CD4-positive, alpha-beta T cell treated with Interleukin-2 at 100 ng/mL for 4 hours (primary cell): ENCODE data around the gene PPM1L.

Experiments
- DNase-seq: peaks from one replicate; pipeline ENCODE4 v3.0.0-alpha.2; 2020; ENCODE audit warnings: low spot score

The PPM1L gene

DNA sequence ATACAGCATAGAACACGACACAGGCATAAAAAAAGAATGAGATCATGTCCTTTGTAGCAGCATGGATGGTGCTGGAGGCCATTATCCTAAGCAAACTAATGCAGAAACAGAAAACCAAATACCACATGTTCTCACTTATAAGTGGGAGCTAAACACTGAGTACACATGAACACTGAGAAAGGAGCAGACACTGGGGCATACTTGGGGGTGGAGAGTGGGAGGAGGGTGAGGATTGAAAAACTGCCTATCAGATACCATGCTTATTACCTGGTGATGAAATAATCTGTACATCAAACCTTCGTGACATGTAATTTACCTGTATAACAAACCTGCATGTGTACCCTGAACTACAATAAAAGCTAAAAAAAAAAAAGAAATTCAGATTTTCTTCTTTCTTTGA is 100.4 kb downstream of the PPM1L start:
- DNase-seq: no peak

DNA sequence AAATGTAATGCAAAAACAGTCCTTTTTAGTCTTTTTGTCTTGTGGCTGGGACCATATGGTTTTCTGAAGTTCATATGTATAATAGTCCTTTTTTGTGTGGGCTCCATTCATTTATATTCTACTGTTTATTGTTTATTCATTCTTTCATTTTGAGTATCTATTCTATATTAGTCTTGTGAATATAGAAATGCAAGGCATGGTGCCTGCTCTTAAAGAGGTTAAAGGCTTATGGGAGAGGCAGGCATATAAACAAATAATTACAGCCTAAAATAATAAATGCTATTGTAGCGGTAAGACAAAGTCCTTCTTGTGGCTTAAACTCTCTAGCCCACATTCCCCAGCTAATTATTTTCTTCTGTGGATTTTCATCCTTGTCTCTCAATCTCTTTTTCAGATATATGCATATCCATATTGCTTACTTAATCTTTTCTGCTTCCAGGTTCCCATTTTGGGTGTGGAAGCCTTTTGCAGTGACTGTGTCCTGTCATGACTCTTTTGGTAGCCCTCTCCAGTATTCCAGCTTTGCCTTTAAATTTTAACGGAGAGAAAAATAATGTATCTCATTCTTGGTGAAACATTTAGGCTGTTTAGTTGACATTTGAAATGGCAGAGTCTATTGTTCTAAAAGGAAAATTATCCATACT is 101.6 kb downstream of the PPM1L start:
- no peak for DNase-seq

DNA sequence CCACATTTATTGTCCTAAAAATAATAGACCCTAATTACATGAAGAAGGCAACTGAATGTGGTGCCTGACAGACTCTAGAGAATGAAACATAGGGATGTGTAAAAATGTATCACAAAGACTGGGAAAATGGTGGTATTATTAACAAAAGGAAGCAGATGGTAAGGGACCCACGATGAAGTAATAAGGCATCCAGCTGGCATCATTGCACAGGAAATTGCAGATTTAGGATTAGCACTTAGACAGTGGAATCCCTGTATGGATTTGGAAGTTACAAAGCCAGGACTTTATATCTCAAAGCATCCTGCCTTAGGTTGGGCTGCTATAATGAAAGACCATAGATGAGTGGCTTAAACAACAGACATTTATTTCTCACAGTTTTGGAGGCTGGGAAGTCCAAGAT is 104.3 kb downstream of the PPM1L start:
- DNase-seq: no peak

DNA sequence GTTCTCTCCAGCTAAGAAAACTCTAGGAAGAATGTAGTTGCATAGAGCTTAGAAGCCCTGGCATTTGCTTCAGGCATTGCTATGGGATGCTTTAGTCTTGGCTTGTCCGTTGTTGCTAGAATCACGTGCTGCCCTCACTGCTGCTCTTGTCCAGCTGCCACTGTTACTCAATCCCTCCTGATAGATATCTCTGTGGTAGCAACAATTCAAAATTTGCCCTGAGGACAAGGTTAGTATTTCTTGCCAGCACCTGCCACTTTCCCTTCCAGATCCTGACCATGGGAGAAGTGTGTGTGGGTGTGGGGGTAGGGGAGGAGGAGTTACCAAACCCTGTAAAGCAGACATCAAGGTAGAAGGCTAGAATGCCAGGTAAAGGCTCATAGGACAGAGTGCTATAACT is 113.8 kb downstream of the PPM1L start:
- no peak for DNase-seq

DNA sequence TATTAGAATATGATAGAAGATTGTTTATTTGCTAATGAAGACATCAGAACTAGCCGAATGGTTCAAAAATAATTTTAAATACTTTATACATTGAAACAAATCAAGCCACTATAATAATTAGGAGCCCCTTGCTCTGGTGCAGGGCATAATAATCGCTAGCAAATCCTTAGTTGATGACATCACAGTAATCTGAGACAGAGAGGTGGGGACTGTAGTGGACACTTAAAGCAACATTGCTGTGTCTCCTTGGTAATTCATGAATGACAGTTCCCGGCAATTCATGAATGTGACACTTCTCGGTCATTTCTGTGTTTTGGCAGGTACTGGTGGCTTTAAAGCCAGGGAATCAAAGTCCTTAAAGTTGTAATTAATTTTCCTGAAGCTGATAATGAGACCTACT is 114.3 kb downstream of the PPM1L start:
- DNase-seq: no peak

DNA sequence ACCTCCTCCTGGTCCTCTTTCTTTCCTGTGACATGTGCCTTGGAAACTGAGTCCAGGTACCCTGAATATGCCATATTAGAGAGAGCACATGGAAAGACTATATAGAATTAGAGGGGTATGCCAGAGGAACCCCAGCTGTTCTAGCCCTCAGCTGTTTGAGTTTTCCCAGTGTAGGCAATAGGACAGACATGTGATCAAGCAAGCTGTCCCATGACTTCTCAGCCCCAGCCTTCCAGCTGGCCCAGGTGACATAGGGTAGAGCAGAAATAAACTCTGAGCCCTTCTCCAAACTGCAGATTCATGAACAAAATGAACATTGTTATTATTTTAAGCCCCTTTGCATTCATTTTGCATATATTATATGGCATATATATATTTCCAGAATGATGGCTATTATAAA is 118.7 kb downstream of the PPM1L start:
- DNase-seq: no peak

DNA sequence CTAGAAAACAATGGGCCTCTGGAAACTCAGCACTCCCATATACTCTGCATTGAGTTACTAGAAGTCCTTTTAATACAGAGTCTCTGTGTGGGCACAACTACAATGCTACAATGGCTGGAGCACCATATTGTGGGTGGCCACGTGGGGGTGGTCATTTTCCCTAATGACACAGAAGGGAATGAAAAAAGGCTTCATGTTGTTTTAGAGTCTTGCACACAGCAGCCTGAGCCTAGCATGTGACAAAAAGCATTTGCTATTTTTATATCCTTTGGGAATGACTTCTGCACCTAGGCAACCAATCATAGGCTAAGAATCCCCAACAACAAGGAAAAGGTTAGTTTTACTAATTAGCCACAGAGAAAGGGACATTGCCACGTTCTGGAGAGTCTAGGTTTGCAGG is 120.6 kb downstream of the PPM1L start:
- DNase-seq: no peak

DNA sequence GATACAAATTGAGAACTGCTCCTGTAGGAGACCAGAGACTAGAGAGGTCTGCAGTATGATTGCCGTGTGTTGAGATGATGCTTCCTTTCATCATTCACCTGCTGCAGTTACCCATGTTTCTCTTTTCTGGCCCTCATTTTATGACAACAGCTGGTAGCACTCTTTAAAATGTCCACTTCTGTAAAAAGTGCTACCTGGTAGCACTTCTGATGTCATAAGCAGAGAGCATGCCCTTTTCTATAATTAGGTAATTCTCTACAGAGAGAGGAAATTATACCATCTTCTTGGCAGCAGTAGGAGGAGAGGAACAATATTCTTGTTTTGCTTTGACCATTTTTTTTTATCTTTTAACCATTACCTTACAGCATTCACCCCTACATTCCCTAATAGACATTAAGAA is 123.8 kb downstream of the PPM1L start:
- DNase-seq: no peak

DNA sequence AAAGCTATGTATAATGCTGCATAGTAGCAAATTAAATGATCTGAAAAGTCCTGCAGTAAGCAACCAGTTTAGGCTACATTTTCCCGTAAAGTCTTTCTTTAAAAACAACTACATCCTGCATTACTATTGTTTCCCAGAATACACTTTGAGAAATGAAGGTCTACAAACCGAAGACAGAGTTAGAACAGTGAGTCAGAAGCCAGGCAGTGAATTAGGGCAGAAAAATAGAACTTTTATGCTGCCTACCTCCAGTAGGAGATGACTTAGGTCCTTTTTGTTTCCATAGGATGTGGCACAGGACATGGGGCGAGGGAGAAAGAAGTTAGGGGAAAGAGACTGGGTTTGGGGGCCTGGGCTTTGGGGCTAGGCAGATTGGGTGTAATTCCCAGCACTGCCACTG is 127.3 kb downstream of the PPM1L start:
- no peak for DNase-seq

DNA sequence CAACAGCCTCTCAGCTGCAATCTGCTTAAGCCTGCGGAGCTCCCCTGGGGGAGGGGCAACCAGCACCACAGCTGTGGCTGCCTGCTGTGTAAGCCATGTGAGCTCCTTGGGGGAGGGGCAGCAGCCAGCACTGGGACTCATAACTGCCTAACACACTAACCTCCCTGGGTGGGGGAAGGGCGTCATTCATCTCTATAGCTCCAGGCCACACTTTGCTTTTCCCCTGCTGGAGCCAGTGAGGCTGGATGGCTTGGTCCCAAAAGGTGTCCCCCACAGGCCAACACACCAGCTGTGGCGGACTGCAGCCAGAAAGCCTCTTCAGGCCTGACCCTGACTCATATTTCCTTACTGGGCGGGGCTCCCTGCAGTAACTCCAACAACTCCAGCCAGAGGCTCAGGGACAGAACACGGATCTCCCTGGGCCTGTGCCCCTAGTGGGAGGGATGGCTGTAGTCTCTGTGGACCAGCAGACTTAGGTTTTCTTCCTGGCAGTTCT is 129.8 kb downstream of the PPM1L start:
- DNase-seq: no peak

DNA sequence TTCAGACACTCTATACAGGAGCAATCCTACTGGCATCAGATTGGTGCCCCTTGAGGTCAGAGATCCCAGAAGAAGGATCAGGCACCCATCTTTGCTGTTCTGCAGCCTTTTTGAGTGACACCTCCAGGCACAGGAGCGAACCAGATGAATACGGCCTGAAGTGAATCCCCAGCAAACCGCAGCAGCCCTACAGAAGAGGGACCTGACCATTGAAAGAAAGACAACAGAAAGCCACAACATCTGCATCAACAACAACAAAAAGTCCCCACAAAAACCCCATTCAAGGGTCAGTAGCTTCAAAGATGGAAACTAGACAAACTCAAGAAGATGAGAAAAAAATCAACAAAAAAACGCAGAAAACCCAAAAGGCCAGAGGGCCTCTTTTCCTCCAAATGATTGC is 130.4 kb downstream of the PPM1L start:
- no peak for DNase-seq

DNA sequence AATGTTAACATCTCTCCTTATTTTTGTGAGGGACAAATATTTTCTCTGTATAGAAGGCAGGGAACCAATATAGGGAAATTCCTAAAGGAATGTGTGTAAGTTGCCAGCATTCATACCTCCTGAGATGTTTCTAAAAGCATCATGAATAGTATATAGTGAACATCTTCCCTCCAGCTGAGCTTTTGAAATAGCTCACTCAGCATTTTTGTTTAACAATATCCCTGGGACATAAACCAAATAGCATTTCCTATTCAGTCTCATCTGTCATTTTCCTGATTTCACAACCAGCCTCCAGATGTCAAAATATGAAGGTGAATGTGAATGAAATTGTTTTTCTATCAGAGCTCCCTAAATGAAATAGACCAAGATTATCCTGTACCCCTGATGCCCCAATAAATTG is 137.2 kb downstream of the PPM1L start:
- DNase-seq: no peak

DNA sequence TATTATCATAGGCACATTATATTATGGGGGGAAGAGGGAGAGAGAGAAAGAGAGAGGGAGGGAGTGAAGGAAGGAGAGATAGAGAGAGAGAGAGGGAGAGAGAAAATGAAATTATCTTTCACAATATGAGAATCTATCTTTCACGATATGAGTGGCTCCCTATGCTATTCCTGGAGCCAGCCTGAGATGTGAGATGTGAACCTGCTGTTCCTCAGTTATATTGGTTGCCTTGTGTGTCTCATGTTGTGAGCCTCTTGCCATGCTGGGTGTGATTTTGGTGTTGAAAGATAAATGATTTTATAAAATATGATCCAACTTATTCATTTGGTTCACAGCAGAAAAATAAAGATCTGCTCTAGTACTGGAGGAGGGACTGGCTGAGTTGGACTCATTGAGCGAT is 148.7 kb downstream of the PPM1L start:
- DNase-seq: no peak

DNA sequence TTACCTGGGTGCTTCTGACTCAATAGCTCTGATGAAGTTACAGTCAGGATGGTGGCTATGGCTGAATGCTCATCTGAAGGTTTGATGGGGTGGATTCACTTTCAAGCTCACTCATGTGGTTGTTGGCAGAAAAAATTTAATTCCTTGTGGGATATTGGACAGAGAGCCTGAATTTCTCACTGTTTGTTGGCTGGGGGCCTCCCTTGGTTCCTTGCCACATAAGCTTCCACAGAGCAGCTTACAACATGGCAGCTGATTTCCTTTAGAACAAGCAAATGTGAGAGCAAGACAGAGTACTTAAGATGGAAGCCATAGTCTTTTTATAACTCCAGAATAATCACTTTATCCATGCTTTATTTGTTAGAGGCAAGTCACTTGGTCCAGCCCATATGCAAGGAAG is 150.6 kb downstream of the PPM1L start:
- DNase-seq: no peak

DNA sequence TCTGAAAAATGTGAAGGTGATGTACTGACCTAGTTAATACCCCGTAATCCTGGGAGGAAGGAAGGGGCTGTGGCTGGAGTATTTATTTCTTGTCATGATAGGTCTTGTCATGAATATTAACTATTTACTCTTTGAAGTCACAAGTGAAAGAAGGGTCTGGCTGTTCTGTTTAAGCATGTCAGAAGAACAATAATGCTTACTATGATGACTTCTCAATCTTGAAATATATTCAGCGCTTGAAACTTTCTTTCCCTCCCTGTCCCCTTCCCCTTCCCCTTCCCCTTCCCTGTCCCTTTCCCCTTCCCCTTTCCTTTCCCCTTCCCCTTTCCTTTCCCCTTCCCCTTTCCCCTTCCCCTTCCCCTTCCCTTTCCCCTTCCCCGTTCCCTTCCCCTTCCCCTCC is 153.9 kb downstream of the PPM1L start:
- DNase-seq: no peak

DNA sequence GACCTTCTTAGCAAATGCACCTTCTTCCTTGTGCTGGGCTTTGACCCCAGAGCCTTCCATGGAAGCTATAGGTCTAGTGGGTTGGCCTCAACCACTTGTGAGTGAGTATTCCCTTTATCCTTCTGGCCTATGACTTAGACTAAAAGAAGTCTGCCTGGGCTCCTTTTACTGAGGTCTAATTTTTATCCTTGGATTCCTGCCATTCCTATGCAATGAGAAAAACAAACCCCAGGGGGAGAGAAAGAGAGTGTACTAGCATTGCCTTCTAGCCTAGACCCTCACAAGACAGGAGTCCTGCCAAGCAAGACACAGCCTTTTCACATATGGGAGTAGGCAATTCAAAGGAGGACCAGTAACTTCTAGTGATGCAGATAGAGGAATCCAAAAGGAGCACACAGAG is 155.4 kb downstream of the PPM1L start:
- no peak for DNase-seq

DNA sequence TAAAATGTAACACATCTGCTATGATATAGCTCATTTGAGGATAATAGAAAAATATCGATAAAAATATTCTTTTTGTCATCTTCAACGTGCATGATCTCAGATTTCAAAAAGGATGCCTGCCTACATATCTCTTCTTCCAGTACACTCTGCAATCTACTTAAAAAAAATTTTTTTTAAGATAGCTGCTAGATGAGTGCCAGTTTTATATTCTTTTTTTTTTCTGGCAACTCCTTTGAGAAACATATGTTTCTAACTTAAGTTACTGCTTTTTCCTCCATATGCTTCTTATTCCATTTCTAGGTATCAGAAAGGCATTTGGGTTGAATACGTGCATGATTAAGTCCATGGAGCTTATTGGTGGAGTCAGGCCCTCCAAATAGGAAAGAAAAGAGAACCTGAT is 160.4 kb downstream of the PPM1L start:
- no peak for DNase-seq

DNA sequence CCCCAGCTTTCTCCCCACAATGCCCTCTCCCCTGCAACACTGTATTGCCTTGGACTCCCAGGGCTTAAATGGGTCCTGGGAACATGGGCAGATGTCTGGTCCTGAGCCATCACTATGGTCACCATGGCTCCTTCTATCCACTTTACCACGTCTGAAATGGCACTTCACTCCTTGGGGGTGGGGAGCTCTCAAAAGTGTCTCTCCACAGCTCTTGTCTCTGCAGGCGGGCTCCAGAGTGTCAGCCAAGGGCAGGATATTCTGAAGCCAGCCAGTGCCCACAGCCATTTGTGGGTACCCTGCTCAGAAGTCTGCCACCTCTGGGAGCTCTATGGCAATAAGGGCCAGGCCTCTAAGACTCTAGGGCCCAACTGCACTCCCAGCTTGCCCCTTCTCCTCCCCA is 163.9 kb downstream of the PPM1L start:
- DNase-seq: no peak

DNA sequence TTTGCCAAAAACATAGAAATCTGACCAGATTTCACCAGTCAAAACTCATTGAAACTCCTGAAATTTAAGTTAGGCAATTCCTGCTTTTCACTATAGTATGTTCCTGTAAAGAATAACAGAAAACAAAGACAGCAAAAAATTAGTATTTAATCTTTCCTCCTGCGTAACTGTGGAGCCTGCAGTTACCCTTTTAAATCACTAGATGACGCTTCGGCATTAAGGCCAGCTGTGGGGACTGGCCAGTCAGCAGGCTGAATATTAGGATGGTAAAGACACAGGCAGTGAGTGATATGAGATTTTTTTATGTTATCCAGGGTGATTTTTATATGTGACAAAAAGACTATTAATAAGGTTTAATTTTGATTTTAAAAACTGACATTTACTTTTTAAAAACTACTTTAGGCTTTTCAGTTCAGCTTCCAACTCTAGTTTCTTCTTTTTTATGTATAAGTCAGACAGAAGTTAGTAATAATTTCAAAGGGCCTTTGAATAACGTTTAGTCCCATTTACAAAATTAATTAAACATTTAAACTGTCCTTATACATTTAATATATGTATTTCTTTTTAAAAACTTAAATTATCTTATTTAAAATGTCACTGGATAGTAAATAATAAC is 165.1 kb downstream of the PPM1L start:
- DNase-seq: no peak

DNA sequence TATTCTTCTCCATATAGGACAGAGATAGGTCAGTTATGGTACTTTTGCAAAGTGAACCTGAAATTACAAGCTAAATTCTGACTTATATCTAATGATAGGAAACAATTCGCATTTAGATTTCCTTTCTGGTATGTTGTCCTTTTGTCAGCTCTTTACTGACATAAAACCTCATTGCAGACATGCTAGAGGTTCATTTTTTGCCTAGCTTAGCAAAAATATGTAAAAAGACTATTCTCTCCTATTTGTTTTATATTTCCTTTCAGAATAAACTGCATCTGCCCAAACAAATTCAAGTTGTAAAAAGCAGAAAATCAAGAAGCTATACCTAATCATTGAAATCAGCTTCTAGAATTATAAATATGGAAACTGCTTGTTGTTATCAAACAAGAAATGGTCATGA is 168.7 kb downstream of the PPM1L start:
- DNase-seq: no peak

DNA sequence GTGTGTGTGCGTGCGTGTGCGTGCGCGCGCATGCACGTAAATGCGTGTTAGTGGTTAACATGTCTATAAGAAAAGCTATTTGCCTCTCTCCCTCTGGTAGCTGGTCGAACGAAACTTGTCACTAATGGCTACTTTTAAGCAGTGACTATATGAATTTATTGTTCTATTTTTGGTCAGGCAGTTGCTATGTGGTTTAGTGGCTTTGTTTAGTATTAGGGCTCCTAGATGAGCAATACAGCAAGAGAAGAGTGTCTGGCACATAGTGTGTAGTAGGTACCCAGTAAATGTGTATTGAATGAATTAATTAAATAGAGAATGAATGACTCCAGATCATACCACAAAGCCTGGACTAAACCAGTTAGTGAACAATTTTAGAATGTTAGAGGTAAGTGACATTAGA is 171.6 kb downstream of the PPM1L start:
- DNase-seq: no peak

DNA sequence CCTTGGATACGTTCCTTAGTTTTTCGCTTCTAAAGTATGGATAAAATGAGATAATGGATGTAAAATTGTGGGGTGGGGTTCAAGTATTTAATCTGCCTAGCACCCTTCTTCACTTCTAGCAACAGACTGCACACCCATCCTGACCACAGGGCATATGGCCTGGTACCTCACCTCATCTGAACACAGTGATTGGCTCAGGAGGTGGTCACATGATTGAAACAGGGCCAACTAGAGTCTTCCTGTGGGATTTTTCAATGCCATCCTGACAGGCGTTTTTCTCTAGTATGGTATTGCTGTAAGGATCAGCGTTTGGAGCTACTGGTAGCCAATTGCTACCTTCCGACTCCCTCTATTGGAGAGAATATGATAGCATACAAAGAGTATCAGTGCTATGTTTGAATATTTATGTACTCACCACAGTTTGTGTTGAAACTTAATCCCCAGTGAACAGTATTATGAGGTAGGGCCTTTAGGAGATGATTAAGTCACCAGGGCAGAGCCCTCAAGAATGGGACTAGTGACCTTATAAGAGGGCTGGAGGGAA is 172.2 kb downstream of the PPM1L start:
- DNase-seq: no peak

DNA sequence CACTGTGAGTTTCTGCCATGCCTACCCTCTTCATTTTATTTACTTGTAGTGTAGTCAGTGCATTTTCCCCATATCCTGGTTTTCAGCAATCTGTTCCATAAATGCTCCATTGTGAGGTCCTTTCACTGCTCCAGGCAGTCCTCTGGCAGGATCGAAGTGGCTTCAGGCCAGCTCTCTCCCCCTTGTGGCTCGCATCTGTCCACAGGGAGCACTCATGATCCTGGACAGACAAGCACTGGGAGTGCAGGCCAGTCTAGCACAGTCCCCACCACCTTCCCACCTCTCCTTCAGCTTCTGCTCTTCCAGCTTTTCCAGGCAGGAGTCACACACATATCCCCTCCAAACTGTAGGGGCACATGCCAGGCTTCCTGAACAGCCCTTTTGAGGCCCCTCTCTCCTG is 173.6 kb downstream of the PPM1L start:
- DNase-seq: no peak

DNA sequence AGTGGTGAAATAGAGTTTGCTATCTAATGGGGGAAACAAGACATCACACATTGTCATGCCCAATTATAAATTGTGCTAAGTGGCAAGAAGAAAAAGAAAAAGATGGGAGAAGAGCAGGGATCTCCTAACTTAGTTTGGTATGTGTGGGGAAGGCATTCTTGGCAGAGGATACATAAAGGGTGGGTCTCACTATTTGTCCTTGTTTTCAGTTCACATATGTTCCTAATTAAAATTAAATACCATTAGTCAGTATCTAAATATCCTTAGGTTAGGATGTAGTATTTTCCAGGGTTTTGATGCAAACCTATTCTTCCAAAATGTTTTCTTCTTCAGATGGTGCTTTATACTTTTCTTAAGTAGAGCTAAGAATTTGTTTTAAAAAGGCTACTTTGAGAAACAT is 175.4 kb downstream of the PPM1L start:
- no peak for DNase-seq
